MCF 10A (cell line): ENCODE data around the gene KCNH4. TPM values are rescaled to one million over a fixed set of nuclear protein-coding genes. Genes with fewer than 3 reads are reported as not detected.

Experiments used
- BruUV-seq: library from RNA; stranded (reverse); fragments of 400-500 nt; replicated peaks from 2 replicates; lab custom pipeline; 2021; lab: Mats Ljungman, UMichigan
- CTCF ChIA-PET: fragments of 300-600 bp; sonication (Branson Sonifier 250); formaldehyde crosslinking; extraction: SDS; loops from one replicate; lab custom pipeline; 2021; ENCODE audit warnings: antibody characterized with exemption, inconsistent platforms; lab: Yijun Ruan, JAX
- POLR2A ChIA-PET: fragments of 300-600, 350-650 bp; sonication (Branson Sonifier 250); formaldehyde crosslinking; extraction: SDS; loops from one replicate; lab custom pipeline; 2020; ENCODE audit warnings: antibody characterized with exemption, inconsistent platforms; lab: Yijun Ruan, JAX
- DNase-seq: peaks from one replicate; pipeline ENCODE4 v3.0.0-alpha.2; 2018; ENCODE audit not compliant: unreplicated experiment
- H3K27ac Mint-ChIP-seq: one replicate; pipeline ENCODE4 v1.8.0; 2022; ENCODE audit warnings: mild to moderate bottlenecking, low read depth, mixed read lengths; ENCODE audit not compliant: unreplicated experiment
- H3K27me3 Mint-ChIP-seq: one replicate; pipeline ENCODE4 v1.8.0; 2022; ENCODE audit warnings: mixed read lengths; ENCODE audit not compliant: insufficient read depth, unreplicated experiment
- H3K36me3 Mint-ChIP-seq: one replicate; pipeline ENCODE4 v1.8.0; 2022; ENCODE audit warnings: mild to moderate bottlenecking, moderate library complexity, mixed read lengths; ENCODE audit not compliant: insufficient read depth, unreplicated experiment
- H3K4me1 Mint-ChIP-seq: one replicate; pipeline ENCODE4 v1.8.0; 2022; ENCODE audit warnings: mixed read lengths; ENCODE audit not compliant: insufficient read depth, unreplicated experiment
- H3K4me3 Mint-ChIP-seq: one replicate; pipeline ENCODE4 v1.8.0; 2022; ENCODE audit warnings: mild to moderate bottlenecking, moderate library complexity, mixed read lengths; ENCODE audit not compliant: unreplicated experiment
- H3K9me3 Mint-ChIP-seq: one replicate; pipeline ENCODE4 v1.8.0; 2022; ENCODE audit warnings: mixed read lengths; ENCODE audit not compliant: unreplicated experiment
- intact Hi-C: fragments of 100-400 bp; cut with micrococcal nuclease; formaldehyde crosslinking; loops from 2 replicates; pipeline ENCODE4 v1.14.1; 2022
- total RNA-seq: library from RNA; stranded (reverse); gene quantifications from 2 replicates; pipeline ENCODE4 v1.2.3, GENCODE V29; 2022
- TF ChIP-seq, protein P1 (sequence below): fragments of 200-600 bp; IDR thresholded peaks from one replicate; pipeline ENCODE4 v1.8.0; 2022; ENCODE audit warnings: antibody characterized with exemption, mild to moderate bottlenecking; ENCODE audit not compliant: unreplicated experiment

KCNH4 gene
- total RNA-seq, 1 experiment from 2014 or later = not detected

DNA sequence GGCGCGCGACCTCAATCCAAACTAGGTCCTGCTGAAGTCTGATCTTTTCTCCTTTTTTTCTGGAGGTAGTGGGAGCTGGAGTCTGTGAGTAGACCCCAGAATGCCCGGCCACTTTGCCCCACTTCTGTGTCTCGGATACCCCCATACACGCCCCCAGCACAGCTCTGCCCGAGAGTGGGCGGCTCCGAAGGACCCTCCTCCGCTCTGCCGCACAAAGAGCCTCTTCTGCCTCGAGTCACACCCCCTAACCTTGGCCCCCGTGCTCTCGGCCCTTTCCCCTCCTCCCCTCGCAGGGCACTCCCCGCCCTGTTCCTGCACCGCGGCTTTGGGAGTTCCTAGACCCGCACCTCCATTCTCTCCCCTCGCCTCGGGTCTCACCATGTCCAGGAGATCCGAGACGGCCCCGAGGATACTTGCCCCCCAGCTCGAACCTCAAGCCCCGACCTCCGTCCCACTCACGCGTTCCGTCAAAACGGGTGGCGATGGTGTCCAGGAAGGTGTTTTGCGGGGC lies 476 bp downstream of the KCNH4 start:
- ChIA-PET POLR2A (interaction anchor here (0.6 kb wide), 1 partner anchor 296 kb away, joined by 3 read pairs; no protein-coding TSS in a partner anchor), CTCF (interaction anchor here (0.6 to 0.7 kb wide), 2 partner anchors 13 to 50 kb away, joined by 3 to 7 read pairs; no protein-coding TSS in a partner anchor)
- DNase-seq = no peak
- no TSS peak for BruUV-seq
- H3K27me3 Mint-ChIP-seq = peaks cover 7% of the 10 kb centered on the region
- H3K27ac Mint-ChIP-seq = no peak overlapping the region
- H3K36me3 Mint-ChIP-seq = no peaks in the 10 kb centered on the region
- no peaks in the 10 kb centered on the region for H3K4me1 Mint-ChIP-seq
- no peaks in the 10 kb centered on the region for H3K9me3 Mint-ChIP-seq
- intact Hi-C loops = no loop called here
- TF ChIP-seq, protein P1, sequence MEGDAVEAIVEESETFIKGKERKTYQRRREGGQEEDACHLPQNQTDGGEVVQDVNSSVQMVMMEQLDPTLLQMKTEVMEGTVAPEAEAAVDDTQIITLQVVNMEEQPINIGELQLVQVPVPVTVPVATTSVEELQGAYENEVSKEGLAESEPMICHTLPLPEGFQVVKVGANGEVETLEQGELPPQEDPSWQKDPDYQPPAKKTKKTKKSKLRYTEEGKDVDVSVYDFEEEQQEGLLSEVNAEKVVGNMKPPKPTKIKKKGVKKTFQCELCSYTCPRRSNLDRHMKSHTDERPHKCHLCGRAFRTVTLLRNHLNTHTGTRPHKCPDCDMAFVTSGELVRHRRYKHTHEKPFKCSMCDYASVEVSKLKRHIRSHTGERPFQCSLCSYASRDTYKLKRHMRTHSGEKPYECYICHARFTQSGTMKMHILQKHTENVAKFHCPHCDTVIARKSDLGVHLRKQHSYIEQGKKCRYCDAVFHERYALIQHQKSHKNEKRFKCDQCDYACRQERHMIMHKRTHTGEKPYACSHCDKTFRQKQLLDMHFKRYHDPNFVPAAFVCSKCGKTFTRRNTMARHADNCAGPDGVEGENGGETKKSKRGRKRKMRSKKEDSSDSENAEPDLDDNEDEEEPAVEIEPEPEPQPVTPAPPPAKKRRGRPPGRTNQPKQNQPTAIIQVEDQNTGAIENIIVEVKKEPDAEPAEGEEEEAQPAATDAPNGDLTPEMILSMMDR = no peak
- H3K4me3 Mint-ChIP-seq = no peak overlapping the region

DNA sequence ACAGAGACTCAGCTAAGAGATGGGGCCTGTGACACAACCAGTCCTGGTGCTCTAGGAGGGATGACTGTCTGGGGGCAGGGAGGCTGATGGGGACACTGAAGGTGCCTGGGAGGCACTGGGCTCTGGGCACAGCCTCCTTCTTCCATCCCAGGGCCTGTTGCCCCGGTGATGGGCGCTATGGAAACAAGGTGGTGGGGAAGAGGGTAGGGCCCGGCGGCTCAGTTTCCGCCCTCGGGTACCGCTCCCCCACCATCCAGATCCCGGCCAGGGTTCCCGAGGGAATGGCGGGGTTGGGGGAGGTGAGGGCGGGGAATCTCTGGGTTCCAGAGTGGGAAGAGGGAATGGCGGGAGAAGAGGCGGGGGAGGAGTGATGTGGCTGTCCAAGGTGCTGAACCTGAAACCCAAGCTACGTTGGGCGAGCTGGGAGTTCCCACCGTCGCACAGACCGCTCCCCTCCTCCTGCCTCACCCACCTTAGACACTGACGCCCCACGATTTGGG lies 981 bp downstream of the KCNH4 start:
- no peak overlapping the region for H3K4me3 Mint-ChIP-seq
- no peaks in the 10 kb centered on the region for H3K9me3 Mint-ChIP-seq
- TF ChIP-seq, protein P1 = no peak
- no peak overlapping the region for H3K27ac Mint-ChIP-seq
- DNase-seq = peak; percentile 34
- H3K27me3 Mint-ChIP-seq = peaks cover 12% of the 10 kb centered on the region
- ChIA-PET POLR2A (interaction anchor here (1.3 kb wide), 1 partner anchor 338 kb away, joined by 3 read pairs; no protein-coding TSS in a partner anchor), CTCF (interaction anchor here (0.7 kb wide), 1 partner anchor 50 kb away, joined by 7 read pairs; no protein-coding TSS in a partner anchor)
- no TSS peak for BruUV-seq
- H3K36me3 Mint-ChIP-seq = no peaks in the 10 kb centered on the region
- intact Hi-C loops = no loop called here
- H3K4me1 Mint-ChIP-seq = no peaks in the 10 kb centered on the region

DNA sequence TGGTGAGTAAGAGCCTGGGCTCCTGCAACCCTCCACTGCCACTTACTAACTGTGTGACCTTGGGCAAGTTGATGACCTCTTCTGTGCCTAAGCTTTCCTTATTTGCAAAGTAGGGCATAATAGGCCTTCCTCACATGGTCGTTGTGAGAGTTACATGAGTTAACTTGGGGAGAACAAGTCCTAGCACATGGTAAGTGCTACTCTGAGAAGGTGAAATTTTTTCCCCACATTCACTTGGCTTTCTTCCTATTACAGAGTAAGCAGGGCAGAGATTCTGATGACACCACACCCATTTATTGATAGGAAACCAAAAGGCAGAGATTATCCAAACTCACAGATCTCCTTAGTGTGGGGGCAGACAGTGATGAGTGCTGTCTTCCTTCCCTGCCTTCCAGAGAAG lies 1.6 kb downstream of the KCNH4 start:
- no TSS peak for BruUV-seq
- no peak for DNase-seq
- intact Hi-C loops = no loop called here
- no peaks in the 10 kb centered on the region for H3K36me3 Mint-ChIP-seq
- H3K4me1 Mint-ChIP-seq = no peaks in the 10 kb centered on the region
- CTCF ChIA-PET = no interaction called here
- peaks cover 18% of the 10 kb centered on the region for H3K27me3 Mint-ChIP-seq
- no peaks in the 10 kb centered on the region for H3K9me3 Mint-ChIP-seq
- no peak overlapping the region for H3K4me3 Mint-ChIP-seq
- no peak overlapping the region for H3K27ac Mint-ChIP-seq
- TF ChIP-seq, protein P1 = no peak
- POLR2A ChIA-PET = interaction anchor here (1.3 kb wide), 1 partner anchor 339 kb away, joined by 3 read pairs; no protein-coding TSS in a partner anchor

DNA sequence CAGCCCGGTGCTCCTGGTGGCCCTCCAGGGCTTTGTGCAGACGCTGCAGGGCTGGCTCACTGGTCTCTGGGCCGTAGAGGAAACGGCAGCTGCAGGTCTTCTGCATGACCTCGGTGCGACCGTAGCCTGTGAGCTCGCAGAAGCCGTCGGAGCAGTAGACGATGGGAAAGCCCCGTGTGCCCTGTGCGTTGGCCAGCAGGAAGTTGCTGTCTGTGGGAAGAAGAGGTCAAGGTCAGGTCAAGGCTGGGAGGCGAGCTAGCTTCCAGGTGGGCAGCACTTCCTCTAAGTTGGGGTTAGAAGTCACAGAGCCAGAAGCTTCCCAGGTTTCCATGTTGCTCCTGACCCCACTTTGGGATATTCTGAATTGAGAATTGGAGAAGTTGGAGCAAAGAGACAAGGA lies 2.1 kb downstream of the KCNH4 start:
- no peaks in the 10 kb centered on the region for H3K9me3 Mint-ChIP-seq
- H3K27ac Mint-ChIP-seq = no peak overlapping the region
- intact Hi-C loops = no loop called here
- no TSS peak for BruUV-seq
- TF ChIP-seq, protein P1 = no peak
- ChIA-PET POLR2A (interaction anchor here (1.3 kb wide), 1 partner anchor 339 kb away, joined by 3 read pairs; no protein-coding TSS in a partner anchor), CTCF (no interaction called here)
- DNase-seq = no peak
- no peaks in the 10 kb centered on the region for H3K36me3 Mint-ChIP-seq
- H3K27me3 Mint-ChIP-seq = peaks cover 19% of the 10 kb centered on the region
- H3K4me3 Mint-ChIP-seq = no peak overlapping the region
- no peaks in the 10 kb centered on the region for H3K4me1 Mint-ChIP-seq
